NB4 (cell line): ENCODE data around the gene TRIM3.

Experiments
- MYC ChIP-seq: IDR thresholded peaks from 2 replicates; pipeline ENCODE4 v1.6.1; 2011; ENCODE audit warnings: low read depth, low read length
- POLR2A ChIP-seq: IDR thresholded peaks from 2 replicates; pipeline ENCODE4 v1.6.1; 2011; ENCODE audit warnings: mild to moderate bottlenecking; ENCODE audit not compliant: insufficient read length; ENCODE audit errors: extremely low read depth
- TF ChIP-seq, protein P1 (sequence below): IDR thresholded peaks from one replicate; pipeline ENCODE4 v1.5.1; 2012; ENCODE audit warnings: low read depth, low read length
- TF ChIP-seq, protein P2 (sequence below): IDR thresholded peaks from 2 replicates; pipeline ENCODE4 v1.6.1; 2011; ENCODE audit warnings: low read depth, low read length

DNA sequence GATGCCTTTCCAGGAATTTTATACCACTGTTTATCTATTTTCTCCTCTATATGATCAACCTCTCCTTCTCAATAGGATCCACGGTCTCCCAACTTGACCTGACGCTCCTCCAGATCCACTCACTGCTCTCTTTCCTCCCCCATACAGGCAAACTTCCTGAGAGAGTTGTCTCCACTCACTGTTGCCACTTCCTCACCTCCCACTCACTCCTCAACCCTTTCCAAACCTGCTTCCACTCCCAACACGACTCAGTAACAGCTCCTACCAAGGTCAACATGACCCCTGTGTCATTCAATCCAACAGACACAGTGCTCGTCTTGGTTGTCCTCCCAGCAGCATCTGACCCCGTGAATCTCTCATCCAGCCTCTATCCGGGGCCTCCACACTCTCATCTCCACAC lies 57.9 kb downstream of the TRIM3 start:
- TF ChIP-seq, protein P1, sequence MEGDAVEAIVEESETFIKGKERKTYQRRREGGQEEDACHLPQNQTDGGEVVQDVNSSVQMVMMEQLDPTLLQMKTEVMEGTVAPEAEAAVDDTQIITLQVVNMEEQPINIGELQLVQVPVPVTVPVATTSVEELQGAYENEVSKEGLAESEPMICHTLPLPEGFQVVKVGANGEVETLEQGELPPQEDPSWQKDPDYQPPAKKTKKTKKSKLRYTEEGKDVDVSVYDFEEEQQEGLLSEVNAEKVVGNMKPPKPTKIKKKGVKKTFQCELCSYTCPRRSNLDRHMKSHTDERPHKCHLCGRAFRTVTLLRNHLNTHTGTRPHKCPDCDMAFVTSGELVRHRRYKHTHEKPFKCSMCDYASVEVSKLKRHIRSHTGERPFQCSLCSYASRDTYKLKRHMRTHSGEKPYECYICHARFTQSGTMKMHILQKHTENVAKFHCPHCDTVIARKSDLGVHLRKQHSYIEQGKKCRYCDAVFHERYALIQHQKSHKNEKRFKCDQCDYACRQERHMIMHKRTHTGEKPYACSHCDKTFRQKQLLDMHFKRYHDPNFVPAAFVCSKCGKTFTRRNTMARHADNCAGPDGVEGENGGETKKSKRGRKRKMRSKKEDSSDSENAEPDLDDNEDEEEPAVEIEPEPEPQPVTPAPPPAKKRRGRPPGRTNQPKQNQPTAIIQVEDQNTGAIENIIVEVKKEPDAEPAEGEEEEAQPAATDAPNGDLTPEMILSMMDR = no peak
- TF ChIP-seq POLR2A (no peak), MYC (no peak)
- TF ChIP-seq, protein P2, sequence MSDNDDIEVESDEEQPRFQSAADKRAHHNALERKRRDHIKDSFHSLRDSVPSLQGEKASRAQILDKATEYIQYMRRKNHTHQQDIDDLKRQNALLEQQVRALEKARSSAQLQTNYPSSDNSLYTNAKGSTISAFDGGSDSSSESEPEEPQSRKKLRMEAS = no peak
